ENCODE measurements around the gene CHAC1. TPM values are rescaled to one million over a fixed set of nuclear protein-coding genes. Genes with fewer than 3 reads are reported as not detected.
A peak's percentile ranks its signal among the peaks of the same experiment; 100 is the strongest.

Gene CHAC1
- total and polyA plus RNA-seq, 2 of the 13 experiments (the other 11 are each of a cell fraction or from before 2014, with no cell fraction given), result 0.44 TPM; not detected in 1

- TF ChIP-seq PAXIP1 (CRISPR knock-in tag; conservative IDR thresholded peaks at IDR 0.05) (peak; percentile 84), TBX3 (IDR thresholded peaks at IDR 0.05; ENCODE audit: borderline replicate concordance) (no peak), SNAI1 (CRISPR knock-in tag; IDR thresholded peaks at IDR 0.05; ENCODE audit: borderline replicate concordance) (no peak), CTCF (CRISPR knock-in tag; IDR thresholded peaks at IDR 0.05) (0 out of 2 replicates have a peak, but pooled peaks have one; percentile 1), NR2F2 (IDR thresholded peaks at IDR 0.05; ENCODE audit: borderline replicate concordance, low read depth) (no peak), DPF2 (CRISPR knock-in tag; IDR thresholded peaks at IDR 0.05; ENCODE audit: borderline replicate concordance, low read depth) (no peak), THAP11 (CRISPR knock-in tag; IDR thresholded peaks at IDR 0.05) (no peak), POLR2AphosphoS2 (IDR thresholded peaks at IDR 0.05; ENCODE audit: low read depth, low read length) (no peak), PRDM10 (CRISPR knock-in tag; IDR thresholded peaks at IDR 0.05; ENCODE audit: low read depth) (0 out of 2 replicates have a peak, but pooled peaks have one; percentile 76), PHF5A (CRISPR knock-in tag; IDR thresholded peaks at IDR 0.05; ENCODE audit: low read depth, unreplicated experiment) (no peak), NFIB (CRISPR knock-in tag; IDR thresholded peaks at IDR 0.05; ENCODE audit: borderline replicate concordance) (no peak), ZNF563 (CRISPR knock-in tag; IDR thresholded peaks at IDR 0.05) (0 out of 2 replicates have a peak, but pooled peaks have one; percentile 19)
- TF ChIP-seq, protein P1, sequence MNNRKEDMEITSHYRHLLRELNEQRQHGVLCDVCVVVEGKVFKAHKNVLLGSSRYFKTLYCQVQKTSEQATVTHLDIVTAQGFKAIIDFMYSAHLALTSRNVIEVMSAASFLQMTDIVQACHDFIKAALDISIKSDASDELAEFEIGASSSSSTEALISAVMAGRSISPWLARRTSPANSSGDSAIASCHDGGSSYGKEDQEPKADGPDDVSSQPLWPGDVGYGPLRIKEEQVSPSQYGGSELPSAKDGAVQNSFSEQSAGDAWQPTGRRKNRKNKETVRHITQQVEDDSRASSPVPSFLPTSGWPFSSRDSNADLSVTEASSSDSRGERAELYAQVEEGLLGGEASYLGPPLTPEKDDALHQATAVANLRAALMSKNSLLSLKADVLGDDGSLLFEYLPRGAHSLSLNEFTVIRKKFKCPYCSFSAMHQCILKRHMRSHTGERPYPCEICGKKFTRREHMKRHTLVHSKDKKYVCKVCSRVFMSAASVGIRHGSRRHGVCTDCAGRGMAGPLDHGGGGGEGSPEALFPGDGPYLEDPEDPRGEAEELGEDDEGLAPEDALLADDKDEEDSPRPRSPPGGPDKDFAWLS (CRISPR knock-in tag; IDR thresholded peaks at IDR 0.05; ENCODE audit: borderline replicate concordance), result no peak
- TF ChIP-seq, protein P2, sequence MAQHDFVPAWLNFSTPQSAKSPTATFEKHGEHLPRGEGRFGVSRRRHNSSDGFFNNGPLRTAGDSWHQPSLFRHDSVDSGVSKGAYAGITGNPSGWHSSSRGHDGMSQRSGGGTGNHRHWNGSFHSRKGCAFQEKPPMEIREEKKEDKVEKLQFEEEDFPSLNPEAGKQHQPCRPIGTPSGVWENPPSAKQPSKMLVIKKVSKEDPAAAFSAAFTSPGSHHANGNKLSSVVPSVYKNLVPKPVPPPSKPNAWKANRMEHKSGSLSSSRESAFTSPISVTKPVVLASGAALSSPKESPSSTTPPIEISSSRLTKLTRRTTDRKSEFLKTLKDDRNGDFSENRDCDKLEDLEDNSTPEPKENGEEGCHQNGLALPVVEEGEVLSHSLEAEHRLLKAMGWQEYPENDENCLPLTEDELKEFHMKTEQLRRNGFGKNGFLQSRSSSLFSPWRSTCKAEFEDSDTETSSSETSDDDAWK (CRISPR knock-in tag; IDR thresholded peaks at IDR 0.05), result no peak
Observed at GRCh38 chr15:40936709-40937666, 16.3 kb upstream of the CHAC1 start (continued).
